HG03432 (cell line): ENCODE measurements around the gene MCCC1.

Experiments
- ATAC-seq: cut with Tn5 transposase; IDR thresholded peaks from one replicate; pipeline ENCODE4 v1.9.1; 2021; ENCODE audit warnings: mild to moderate bottlenecking, moderate library complexity; ENCODE audit not compliant: unreplicated experiment

MCCC1 gene

DNA sequence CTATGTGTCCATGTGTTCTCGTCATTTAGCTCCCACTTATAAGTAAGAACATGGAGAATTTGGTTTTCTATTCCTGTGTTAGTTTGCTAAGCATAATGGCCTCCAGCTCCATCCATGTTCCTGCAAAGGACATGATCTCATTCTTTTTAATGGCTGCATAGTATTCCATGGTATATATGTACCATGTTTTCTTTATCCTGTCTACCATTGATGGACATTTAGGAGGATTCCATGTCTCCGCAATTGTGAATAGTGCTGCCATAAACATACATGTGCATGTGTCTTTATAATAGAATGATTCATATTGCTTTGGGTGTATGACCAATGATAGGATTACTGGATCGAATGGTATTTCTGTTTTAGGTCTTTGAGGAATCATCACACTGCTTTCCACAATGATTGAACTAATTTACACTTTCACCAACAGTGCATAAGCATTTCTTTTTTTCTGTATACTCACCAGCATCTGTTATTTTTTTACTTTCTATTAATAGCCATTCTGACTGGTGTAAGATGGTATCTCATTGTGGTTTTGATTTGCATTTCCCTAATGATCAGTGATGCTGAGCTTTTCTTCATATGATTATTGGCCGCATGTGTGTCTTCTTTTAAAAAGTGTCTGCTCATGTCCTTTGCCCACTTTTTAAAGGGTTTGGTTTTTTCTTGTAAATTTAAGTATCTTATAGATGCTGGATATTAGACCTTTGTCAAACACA is 105.7 kb downstream of the MCCC1 start:
- peak; percentile 61 for ATAC-seq

DNA sequence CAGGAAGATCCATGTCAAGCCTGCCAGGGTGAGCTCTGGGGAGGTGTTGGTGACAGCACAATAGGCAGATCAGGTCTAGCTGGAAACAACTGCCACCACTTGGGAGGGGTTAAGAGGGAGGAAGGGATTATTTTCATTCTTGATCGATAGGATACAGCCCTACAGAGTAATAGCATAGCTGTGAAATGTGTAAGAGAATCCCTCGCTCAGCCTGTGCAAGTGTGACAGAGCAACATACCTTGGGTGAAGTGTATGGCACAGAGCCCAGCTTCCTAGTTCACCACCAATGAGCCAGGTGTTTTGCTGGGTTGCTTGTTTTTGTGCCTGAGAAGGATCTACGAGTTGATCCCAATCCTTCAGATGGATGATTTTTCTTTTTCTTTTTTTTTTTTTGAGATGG is 109.7 kb downstream of the MCCC1 start:
- no peak for ATAC-seq

DNA sequence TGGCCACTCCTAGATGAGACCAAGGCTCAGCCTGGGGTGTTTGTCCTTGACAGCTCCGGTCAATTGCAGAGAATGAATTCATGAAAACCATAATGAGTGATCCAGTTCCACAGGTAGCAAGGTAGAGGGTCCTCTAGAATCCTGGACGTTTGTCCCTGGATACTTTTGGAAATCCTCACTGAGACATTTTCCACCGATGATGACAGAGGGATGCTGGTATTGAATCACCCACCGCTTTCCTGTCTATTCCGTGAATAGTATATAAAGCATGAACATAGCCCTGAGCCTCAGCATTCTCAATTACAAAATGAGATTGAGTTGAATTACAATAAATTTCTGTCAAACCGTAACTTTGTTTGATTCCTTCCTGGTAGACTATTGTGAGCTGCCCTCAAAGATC is 113.3 kb downstream of the MCCC1 start:
- ATAC-seq = no peak

DNA sequence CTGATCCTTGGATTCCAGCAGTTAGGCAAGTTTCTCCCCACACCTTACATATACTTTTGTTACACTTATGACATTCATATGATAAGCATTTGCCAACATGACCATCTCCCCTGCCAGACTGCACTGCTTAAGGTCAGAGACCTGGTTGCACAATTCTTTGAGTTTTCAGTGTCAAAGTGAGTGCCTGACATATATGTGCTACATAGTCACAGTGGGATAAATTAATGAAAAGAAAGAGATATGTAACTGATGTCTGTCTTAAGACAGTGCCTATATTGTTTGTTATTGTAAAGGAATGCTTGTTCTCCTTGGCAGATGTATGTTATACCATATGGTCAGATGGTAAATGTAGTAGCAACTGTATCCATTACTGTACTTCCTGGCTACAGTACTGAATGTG is 115.4 kb downstream of the MCCC1 start:
- ATAC-seq = no peak

DNA sequence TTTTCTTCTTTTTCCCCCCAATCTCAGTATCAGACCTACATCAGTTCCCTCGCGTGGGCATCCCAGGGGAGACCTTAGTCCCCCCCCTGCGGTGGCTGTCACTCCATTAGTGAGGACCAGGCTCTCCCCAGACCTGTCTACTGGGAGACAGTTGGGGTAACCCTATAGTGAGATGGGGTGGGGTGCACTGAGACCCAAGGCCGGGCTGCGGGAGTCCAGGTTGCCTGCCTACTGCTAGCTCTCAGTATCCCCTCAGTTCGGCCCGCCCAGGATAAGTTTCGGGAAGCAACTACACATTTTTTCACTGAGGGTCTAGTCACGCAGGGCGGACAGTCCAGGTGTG is 118.3 kb downstream of the MCCC1 start:
- ATAC-seq = peak; percentile 1

DNA sequence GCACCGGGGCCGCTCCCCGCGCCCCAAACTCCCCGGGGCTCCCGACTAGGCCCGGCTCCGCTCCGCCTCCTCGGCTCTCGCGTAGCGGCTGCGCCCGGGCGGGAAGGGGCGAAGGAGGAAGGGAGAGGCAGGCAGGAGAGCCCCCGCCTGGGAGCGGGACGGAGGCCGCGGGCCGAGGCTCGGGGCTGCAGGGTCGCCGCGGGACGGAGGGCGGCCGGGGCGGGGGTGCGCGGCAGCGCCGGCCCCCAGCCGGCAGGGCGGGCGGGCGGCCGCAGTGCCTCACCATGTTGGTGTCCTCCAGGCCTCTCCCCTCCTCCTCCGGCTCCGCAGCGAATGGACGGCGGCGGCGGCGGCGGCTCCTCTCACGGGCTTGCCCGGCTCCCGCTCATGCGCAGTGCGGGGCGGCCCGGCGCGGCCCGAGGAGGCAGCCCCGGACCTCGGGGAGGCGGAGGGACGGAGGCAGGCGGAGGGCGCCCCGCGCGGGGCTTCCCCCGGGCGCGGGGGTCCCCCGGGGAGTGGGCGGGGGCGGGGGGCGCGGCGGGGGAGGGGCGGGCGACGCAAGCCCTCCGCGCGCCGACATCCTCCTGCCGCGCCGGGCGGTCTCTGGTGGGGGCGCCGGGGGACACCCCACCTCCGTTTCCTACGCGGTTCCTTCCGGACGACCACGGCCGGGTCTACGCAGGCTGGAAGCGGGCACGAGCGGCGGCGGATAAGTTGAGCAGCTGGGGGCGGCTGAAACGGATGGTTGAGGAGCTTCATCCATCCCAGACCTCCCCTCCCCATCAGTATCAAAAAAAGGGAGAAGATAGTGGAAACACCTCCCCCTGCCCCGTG is 118.9 kb downstream of the MCCC1 start, which contains the start of gene DCUN1D1:
Gene DCUN1D1 (minus strand): TSS at position 335 of the 834 bp plus-strand sequence. CDS start 49 bp downstream, at position 286.
- ATAC-seq = peak; percentile 94

DNA sequence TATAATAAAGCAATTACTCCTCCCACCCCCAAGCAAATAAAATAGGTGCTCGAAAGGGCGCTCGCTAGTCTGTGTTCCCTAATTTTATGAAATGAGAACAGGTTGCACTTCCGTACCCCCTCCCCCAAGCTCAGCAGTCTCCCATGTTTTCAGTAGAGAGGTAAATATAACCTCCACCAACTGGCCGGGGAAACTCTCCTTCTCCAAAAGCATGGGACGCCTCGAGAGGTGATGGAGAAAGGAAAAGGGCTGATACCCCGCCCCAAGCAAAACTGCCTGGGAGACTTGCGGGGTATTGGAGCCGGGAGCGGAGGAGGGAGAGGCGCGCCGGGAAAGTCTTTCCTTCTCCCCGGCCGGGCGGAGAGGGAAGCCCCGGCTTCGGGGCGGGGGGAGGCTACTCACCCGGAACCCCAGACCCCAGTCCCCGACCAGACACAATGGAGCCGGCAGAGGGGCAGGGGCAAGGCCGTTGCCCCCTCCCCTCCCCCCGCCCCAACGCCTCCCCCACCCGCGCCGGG is 119.6 kb downstream of the MCCC1 start:
- ATAC-seq = peak; percentile 18

DNA sequence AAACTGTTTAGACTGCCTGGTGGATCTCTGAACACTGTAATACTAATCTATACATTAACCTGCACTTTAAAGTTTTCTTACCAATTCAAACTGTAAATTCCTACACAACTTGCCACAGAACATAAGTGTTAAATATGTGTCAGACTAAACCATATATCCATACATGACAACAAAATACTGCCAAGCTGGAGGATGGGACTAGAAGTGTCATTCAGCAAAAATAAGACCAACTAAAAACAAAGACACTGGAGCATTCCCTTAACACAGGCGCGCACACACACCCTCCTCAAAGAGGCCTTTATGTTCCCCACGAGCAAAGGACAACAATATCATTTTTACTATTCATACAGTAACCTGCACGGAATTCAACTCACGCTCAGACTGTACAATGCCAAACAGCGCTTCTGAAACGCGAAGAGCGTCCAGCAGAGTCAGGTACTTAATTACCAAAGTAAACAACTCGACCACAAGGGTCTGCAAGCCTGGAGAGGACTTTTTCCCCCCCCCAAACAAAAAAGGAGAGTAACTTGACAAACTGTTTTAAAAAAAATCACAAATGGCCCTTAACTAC is 120.1 kb downstream of the MCCC1 start:
- ATAC-seq = no peak

DNA sequence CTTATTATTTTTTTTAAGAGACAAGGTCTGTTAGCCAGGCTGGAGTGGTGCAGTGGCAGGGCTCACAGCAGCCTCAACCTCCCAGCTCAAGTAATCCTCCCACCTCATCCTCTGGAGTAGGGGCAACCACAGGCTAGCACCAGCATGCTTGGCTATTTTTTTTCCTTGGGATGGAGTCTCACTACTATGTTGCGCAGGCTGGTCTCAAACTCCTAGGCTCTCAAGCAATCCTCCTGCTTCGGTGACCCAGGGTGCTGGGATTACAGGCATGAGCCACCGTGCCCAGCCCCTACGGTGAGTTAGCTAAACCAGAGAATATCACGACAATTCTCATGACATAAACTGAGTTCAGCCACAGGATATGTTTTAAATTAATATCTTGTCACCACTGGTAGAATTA is 120.9 kb downstream of the MCCC1 start:
- no peak for ATAC-seq

DNA sequence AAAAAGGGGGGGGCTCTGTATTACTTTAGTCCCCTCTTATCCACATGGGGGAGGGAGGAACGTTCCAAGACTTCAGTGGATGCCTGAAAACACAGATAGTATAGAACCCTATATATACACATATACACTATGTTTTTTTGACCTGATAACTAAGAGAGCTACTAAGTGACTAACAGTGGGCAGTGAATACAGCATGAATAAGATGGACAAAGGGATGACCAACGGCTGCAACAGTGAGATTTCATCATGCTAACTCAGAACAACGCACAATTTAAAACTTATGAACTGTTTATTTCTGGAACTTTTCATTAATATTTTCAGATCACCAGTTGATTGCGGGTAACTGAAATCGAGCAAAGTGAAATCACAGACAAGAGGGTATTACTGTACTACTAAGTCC is 126.2 kb downstream of the MCCC1 start:
- ATAC-seq = no peak

DNA sequence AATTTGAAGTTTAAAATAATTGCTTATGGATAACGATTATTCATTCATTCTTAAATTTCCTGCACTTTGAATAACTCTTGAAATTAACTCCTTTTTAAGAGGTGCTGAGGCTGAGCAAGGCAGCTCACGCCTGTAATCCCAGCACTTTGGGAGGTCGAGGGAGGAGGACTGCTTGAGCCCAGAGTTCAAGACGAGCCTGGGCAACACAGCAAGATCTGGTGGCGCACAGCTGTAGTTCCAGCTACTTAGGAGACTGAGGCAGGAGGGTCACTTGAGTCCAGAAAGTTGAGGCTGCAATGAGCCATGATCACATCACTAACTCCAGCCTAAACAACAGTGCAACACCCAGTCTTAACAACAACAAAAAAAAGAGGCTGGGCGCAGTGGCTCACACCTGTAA is 126.9 kb downstream of the MCCC1 start:
- no peak for ATAC-seq

DNA sequence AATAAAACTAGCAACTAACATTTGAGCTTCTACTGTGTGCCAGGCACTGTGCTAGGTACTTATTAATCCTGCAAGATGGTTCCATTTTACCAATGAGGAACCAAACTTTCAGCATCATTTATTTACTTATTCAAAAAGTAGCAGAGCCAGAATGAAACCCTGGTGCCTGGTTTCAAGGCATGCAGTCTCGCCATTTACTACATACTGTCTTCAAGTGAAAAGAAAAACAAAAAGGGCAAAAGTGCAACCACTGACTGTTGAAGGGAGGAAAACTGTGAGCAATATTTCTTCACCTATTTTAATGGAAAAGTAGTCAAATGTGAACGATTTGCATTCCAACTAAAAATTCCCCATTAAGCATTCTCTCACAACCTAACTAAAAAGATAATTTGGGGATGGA is 127.7 kb downstream of the MCCC1 start:
- peak; percentile 45 for ATAC-seq

DNA sequence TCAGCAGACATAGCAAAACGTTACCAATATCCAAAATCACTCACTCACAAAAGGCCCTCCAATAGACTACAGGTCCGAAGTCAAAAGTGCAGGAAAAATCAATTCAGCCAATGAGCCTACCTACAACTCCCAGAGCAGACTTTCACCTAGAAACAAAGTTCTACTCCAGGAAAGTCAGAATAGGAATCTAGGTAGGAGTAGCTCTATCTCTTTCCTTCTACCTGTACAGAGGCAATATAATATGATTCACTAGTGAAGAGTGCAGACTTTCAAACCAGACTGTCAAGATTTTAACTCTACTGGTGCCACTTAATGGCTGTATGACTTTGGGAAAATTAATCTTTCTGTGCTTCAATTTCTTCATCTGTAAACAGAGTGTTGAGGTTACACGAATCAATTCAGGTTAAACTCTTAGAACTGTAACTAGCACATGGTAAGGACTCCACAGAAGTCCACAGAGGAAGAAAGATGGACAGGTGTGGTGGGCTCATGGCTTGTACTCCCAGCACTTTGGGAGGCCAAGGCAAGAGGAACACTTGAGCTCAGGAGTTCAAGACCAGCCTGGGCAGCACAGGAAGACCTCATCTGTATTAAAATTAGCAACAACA is 128.4 kb downstream of the MCCC1 start:
- ATAC-seq = no peak

DNA sequence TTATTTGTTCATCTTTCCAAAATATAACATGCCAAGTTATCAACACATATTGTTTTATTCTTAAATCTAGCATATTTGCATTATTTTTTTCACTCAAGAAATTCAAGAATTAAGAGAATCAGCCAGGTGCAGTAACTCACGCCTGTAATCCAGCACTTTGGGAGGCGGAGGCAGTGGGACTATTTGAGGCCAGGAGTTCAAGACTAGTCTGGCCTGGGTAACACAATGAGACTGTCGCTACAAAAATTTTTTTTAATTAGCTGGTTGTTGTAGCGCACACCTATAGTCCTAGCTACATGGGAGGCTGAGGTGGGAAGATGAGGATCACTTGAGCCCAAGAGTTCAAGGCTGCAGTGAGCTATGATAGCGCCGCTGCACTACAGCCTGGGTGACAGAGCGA is 129.4 kb downstream of the MCCC1 start:
- no peak for ATAC-seq

DNA sequence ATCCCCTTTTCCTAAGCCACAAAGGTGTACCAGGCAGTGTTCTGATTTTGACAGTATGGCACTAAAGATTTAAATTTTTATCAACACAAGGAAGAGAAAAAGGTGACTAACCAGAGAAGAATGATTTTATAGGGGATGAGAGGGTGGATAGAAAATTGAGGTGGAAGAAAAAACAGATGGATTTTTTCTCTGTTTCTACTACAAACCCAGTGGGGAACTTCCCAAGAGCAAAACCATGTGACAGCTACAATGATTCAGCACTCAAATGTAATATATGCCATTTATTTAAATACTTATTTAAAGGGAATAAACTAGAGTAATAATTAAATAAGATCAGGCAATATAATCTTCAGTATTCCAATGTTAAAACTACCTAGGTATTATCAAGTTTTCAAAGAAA is 130.0 kb downstream of the MCCC1 start:
- no peak for ATAC-seq

DNA sequence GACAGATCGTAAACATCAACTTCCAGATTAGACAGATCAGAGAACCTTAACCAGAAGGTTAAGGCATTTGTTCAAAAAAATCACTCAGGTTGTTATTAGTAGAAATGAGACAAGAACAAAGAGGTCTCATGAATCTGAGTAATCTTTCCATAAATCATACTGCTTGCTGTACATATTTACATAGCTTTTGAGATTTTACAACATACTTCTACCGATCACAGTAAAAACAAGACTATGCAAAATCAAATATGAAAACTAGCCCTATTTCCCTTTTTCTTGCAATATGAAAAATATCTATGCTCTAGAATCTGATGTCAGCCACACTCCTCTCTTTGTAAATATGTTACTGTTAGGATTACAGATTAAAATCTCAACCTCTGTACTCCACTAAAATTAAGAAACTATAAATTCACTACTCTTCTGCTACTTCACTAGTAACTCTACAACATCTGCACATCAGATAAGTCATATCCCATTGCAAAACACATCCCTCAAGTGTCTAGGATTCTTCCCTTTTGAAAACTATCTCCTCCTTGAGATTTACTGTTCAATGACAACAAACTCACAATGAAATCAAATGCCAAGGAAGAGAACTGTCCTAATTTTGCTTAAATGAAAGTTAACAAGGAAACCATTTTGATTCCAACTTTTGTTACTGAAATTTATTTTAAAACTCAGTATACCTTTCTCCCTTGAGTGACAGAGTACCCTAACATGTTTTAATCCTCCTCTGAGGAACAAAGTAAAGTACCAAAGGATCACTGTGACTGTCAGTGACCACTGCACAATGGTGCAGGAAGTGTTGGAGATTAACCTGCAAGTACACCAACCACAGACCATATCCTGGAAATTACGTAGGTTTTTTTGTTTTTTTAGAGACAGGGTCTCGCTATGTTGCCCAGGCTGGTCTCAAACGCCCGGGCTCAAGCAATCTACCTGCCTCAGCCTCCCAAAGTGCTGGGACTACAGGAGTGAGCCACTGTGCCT is 131.8 kb downstream of the MCCC1 start:
- ATAC-seq = peak; percentile 55

DNA sequence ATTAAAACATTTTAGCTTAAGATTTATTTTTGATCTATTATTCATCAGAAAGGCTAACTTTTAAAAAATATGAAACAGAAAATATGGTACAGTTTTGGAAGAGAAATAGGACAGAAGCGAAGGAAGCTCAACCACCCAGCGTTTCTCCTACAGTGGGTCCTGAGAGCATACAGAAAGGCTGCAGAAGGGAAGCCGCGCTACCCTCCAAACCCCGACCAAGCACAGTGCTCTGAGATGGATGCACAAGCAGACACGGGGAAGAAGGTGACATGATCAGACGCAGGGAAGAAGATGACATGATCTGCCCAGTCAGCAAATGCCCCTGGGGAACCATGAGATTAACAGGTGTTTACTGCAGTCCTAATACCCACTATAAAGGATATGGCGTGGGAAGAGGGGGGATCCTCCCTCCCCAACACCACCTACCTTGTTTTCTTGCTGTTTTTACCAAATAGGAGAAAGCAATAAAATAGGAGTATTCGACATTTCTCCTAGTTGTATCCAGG is 133.4 kb downstream of the MCCC1 start:
- ATAC-seq = no peak
